Calu3 (cell line): Measurements from ENCODE around the gene C11orf68. TPM values are rescaled to one million over a fixed set of nuclear protein-coding genes. Genes with fewer than 3 reads are reported as not detected.
"Not testable (repeated sequence)": the region's sequence is repeated elsewhere in the genome, so short reads cannot be mapped to it uniquely, and the experiment has no call there.

ENCODE experiments used
- BruUV-seq: library from RNA; stranded (reverse); fragments of 400-500 nt; replicated peaks from 2 replicates; lab custom pipeline; 2021; lab: Mats Ljungman, UMichigan
- CTCF ChIA-PET: fragments of 300-600 bp; sonication (Branson Sonifier 250); formaldehyde crosslinking; loops from one replicate; lab custom pipeline; 2022; ENCODE audit warnings: antibody characterized with exemption; lab: Charles Lee
- DNase-seq: peaks from one replicate; pipeline ENCODE4 v3.0.0; 2022
- H3K27ac Mint-ChIP-seq: one replicate; pipeline ENCODE4 v1.8.0; 2022; ENCODE audit warnings: mixed read lengths; ENCODE audit not compliant: unreplicated experiment
- H3K27me3 Mint-ChIP-seq: one replicate; pipeline ENCODE4 v1.8.0; 2022; ENCODE audit warnings: mixed read lengths; ENCODE audit not compliant: unreplicated experiment
- H3K36me3 Mint-ChIP-seq: one replicate; pipeline ENCODE4 v1.8.0; 2022; ENCODE audit warnings: mild to moderate bottlenecking, moderate library complexity, mixed read lengths; ENCODE audit not compliant: insufficient read depth, unreplicated experiment
- H3K4me1 Mint-ChIP-seq: one replicate; pipeline ENCODE4 v1.8.0; 2022; ENCODE audit warnings: mild to moderate bottlenecking, low read depth, mixed read lengths; ENCODE audit not compliant: unreplicated experiment
- H3K4me3 Mint-ChIP-seq: one replicate; pipeline ENCODE4 v1.8.0; 2022; ENCODE audit warnings: mild to moderate bottlenecking, low read depth, moderate library complexity, mixed read lengths; ENCODE audit not compliant: unreplicated experiment
- H3K9me3 Mint-ChIP-seq: one replicate; pipeline ENCODE4 v1.8.0; 2022; ENCODE audit warnings: low read depth, mixed read lengths; ENCODE audit not compliant: unreplicated experiment
- intact Hi-C: fragments of 100-400 bp; cut with micrococcal nuclease; formaldehyde crosslinking; loops from one replicate; pipeline ENCODE4 v1.10.0; 2022; ENCODE audit not compliant: unreplicated experiment
- total RNA-seq: library from RNA; stranded (reverse); gene quantifications from 2 replicates; pipeline ENCODE4 v1.2.3, GENCODE V29; 2022
- TF ChIP-seq, protein P1 (sequence below): fragments of 200-600 bp; IDR thresholded peaks from one replicate; pipeline ENCODE4 v1.8.0; 2022; ENCODE audit warnings: antibody characterized with exemption; ENCODE audit not compliant: unreplicated experiment

Gene C11orf68
- total RNA-seq, 1 experiment from 2014 or later, result 25.9 TPM

DNA sequence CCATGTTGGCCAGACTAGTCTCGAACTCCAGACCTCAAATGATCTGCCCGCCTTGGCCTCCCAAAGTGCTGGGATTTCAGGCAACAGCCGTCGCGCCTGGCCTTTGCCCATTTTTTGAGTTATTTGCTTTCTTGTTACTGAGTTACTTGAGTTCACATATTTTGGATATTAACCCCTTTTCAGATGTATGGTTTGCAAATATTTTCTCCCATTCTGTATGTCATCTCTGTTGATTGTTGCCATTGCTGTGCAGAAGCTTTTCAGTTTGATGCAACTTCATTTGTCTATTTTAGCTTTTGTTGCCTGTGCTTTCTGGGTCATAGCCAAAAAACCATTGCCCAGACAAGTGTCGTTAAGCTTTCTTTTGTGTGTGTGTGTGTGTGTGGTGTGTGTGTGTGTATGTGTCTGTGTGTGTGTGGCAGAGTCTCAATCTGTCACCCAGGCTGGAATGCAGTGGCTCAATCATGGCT, 33.2 kb upstream of the C11orf68 start:
- DNase-seq, result no peak

DNA sequence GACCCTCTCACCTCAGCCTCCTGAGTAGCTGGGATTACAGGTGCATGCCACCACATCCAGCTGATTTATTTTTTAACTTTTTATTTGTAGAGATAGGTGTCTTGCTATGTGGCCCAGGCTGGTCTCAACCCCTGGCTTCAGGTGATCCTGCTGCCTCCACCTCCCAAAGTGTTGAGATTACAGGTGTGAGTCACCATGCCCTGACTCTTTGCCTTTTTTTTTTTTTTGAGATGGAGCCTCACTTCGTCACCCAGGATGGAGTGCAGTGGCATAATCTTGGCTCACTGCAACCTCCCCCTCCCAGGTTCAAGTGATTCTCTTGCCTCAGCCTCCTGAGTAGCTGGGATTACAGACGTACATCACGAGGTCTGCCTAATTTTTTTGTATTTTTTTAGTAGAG, 32.8 kb upstream of the C11orf68 start:
- H3K36me3 Mint-ChIP-seq, H3K4me1 Mint-ChIP-seq, H3K27ac Mint-ChIP-seq, H3K4me3 Mint-ChIP-seq, BruUV-seq, DNase-seq, H3K9me3 Mint-ChIP-seq, intact Hi-C loops: not testable (repeated sequence)
- CTCF ChIA-PET, result interaction anchor here (0.6 kb wide), 1 partner anchor 53 kb away, joined by 3 read pairs; no protein-coding TSS in a partner anchor
- H3K27me3 Mint-ChIP-seq, result peaks cover 21% of the 10 kb centered on the region

More for the DNA sequence above, 33.2 kb upstream of the C11orf68 start:
- H3K4me3 Mint-ChIP-seq, result no peak overlapping the region
- H3K4me1 Mint-ChIP-seq, result no peaks in the 10 kb centered on the region
- H3K36me3 Mint-ChIP-seq, result peaks cover 5% of the 10 kb centered on the region
- BruUV-seq, result no TSS peak
- no peaks in the 10 kb centered on the region for H3K9me3 Mint-ChIP-seq
- peaks cover 21% of the 10 kb centered on the region for H3K27me3 Mint-ChIP-seq
- intact Hi-C loops, result no loop called here
- no peak overlapping the region for H3K27ac Mint-ChIP-seq
- TF ChIP-seq, protein P1, sequence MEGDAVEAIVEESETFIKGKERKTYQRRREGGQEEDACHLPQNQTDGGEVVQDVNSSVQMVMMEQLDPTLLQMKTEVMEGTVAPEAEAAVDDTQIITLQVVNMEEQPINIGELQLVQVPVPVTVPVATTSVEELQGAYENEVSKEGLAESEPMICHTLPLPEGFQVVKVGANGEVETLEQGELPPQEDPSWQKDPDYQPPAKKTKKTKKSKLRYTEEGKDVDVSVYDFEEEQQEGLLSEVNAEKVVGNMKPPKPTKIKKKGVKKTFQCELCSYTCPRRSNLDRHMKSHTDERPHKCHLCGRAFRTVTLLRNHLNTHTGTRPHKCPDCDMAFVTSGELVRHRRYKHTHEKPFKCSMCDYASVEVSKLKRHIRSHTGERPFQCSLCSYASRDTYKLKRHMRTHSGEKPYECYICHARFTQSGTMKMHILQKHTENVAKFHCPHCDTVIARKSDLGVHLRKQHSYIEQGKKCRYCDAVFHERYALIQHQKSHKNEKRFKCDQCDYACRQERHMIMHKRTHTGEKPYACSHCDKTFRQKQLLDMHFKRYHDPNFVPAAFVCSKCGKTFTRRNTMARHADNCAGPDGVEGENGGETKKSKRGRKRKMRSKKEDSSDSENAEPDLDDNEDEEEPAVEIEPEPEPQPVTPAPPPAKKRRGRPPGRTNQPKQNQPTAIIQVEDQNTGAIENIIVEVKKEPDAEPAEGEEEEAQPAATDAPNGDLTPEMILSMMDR, result no peak
- CTCF ChIA-PET, result interaction anchor here (0.5 kb wide), 1 partner anchor 49 kb away, joined by 3 read pairs; no protein-coding TSS in a partner anchor

GRCh38 chr11:65950711-65951110, 31.8 kb upstream of the C11orf68 start:
- H3K4me3 Mint-ChIP-seq, CTCF ChIA-PET, H3K27ac Mint-ChIP-seq, intact Hi-C loops, H3K9me3 Mint-ChIP-seq, BruUV-seq, H3K36me3 Mint-ChIP-seq, H3K4me1 Mint-ChIP-seq, DNase-seq: not testable (repeated sequence)
- peaks cover 21% of the 10 kb centered on the region for H3K27me3 Mint-ChIP-seq

- no peak overlapping the region for H3K27ac Mint-ChIP-seq
- CTCF ChIA-PET, result interaction anchor here (1.4 kb wide), 1 partner anchor 63 kb away, joined by 3 read pairs; no protein-coding TSS in a partner anchor
- intact Hi-C loops, result no loop called here
- peaks cover 5% of the 10 kb centered on the region for H3K36me3 Mint-ChIP-seq
- TF ChIP-seq, protein P1, result no peak
- no peaks in the 10 kb centered on the region for H3K9me3 Mint-ChIP-seq
- no TSS peak for BruUV-seq
- no peaks in the 10 kb centered on the region for H3K4me1 Mint-ChIP-seq
- H3K4me3 Mint-ChIP-seq, result no peak overlapping the region
- H3K27me3 Mint-ChIP-seq, result peaks cover 21% of the 10 kb centered on the region
- no peak for DNase-seq
Observed at GRCh38 chr11:65947603-65948125, 28.8 kb upstream of the C11orf68 start.

DNA sequence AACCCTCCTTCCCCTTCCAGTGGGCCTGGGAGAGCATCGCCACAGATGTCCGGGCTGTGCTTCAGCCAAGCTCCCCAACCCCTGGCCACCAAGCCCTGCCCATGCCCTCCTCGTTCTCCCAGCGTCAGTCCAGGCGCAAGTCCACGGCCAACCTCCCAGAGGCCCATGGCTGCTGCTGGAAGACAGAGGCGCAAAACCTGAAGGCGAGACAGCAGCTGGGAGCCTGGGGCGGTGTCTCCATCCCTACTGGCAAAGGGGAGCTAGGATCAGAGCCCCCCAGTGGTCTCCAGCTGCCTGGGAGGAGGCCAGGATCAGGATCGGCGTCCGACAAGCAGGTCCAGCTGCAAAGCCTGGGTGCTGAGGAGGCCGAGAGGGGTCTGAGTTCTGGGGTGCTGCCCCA, 28.3 kb upstream of the C11orf68 start:
- Mint-ChIP-seq H3K36me3 (peaks cover 5% of the 10 kb centered on the region), H3K4me1 (no peaks in the 10 kb centered on the region), H3K4me3 (no peak overlapping the region), H3K27me3 (peaks cover 22% of the 10 kb centered on the region), H3K9me3 (no peaks in the 10 kb centered on the region), H3K27ac (no peak overlapping the region)
- no peak for DNase-seq
- intact Hi-C loops, result no loop called here
- BruUV-seq, result no TSS peak
- TF ChIP-seq, protein P1, result no peak
- CTCF ChIA-PET, result no interaction called here
